ENCODE results near the gene CPA2.

Gene CPA2

DNA sequence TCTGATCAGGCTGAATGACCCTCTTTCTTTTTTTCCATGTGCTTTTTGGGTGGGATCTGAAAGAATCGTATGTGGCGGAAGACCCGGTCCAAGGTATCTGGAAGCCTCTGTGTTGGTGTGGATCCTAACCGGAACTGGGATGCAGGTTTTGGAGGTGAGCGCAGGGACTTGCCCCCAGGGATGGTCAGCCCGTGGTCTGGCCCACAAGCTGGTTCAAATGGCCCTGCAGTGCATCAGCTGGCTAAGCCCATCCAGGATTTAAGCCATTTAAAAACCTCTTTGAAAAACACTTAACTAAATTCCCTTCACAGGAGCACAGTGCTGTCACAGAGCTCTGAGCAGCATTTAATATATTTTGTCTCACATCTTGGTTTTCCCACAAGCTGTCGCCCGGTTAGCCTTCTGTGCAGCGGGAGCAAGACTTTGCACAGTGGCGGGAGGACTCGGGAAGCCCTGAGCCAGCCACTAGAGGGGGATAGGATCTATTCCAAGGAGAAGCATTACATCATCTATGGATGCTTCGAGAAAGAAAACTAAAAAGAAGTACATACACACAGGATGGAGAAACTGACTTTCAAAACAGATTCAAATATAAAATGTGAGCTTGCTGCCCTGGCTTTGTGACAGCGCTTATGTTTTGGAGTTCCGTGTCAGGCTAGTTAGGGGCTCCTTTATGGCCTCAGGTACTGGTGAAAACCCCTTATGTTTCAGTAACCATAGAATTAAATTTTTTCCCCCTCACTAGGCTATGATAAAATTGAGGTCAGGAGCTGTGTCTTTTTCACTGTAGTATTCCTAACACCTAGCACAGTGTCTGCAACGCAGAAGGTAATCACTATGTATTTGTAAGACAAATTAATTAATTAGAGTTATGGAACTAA, 11.3 kb downstream of the CPA2 start:
- TF ChIP-seq POLR2AphosphoS5 (IDR thresholded peaks at IDR 0.05; ENCODE audit: low read depth, low read length) (no peak), POU2F2 (IDR thresholded peaks at IDR 0.05; ENCODE audit: low read depth, low read length) (no peak), TAF1 (IDR thresholded peaks at IDR 0.05; ENCODE audit: low read depth, low read length) (no peak), SPI1 (IDR thresholded peaks at IDR 0.05; ENCODE audit: low read depth, low read length) (no peak), POLR2A (IDR thresholded peaks at IDR 0.05; ENCODE audit: low read depth, low read length) (no peak)
- no peak for DNase-seq (ENCODE audit: insufficient read length, low spot score)
- no peak for FAIRE-seq

DNA sequence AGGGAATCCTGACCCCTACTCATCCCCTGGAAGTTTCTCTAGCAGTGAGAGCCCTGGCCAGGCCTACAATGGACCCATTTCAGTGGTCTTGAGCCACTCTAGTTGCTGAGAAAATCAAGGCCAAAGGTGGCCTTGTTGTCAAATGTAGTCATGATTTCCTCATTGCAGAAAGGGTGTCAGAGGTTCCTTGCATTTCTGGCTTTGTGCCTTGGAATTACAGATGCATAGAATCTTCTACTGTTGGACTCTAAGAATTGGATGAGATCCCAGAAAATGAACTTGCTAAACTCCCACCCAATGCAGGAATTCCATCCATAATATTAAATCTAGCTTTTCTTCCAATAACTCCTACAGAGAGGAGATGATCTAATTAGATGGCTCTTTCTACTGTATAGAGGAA, 12.2 kb downstream of the CPA2 start:
- TF ChIP-seq POLR2AphosphoS5 (IDR thresholded peaks at IDR 0.05; ENCODE audit: low read depth, low read length) = no peak
- TF ChIP-seq POLR2A (IDR thresholded peaks at IDR 0.05; ENCODE audit: low read depth, low read length) = no peak
- no peak for TF ChIP-seq SPI1 (IDR thresholded peaks at IDR 0.05; ENCODE audit: low read depth, low read length)
- no peak for TF ChIP-seq TAF1 (IDR thresholded peaks at IDR 0.05; ENCODE audit: low read depth, low read length)
- TF ChIP-seq POU2F2 (IDR thresholded peaks at IDR 0.05; ENCODE audit: low read depth, low read length) = no peak
- TF ChIP-seq PAX5 (IDR thresholded peaks at IDR 0.05; ENCODE audit: insufficient read depth, low read length, severe bottlenecking) = no peak
- FAIRE-seq = no peak
- no peak for DNase-seq (ENCODE audit: insufficient read length, low spot score)

DNA sequence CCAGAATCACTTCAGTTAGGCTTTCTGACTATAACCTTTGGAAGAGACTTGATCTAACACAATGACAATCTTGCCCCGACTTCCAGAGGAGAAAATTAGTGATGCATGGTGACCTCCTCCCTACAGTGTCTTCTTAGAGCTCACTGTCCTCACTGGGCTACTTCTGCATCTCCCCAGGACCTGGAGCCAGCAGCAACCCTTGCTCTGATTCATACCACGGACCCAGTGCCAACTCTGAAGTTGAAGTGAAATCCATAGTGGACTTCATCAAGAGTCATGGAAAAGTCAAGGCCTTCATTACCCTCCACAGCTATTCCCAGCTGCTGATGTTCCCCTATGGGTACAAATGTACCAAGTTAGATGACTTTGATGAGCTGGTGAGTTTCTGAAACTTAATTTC, 12.6 kb downstream of the CPA2 start:
- no peak for DNase-seq (ENCODE audit: insufficient read length, low spot score)
- TF ChIP-seq PAX5 (IDR thresholded peaks at IDR 0.05; ENCODE audit: insufficient read depth, low read length, severe bottlenecking) = no peak
- TF ChIP-seq TAF1 (IDR thresholded peaks at IDR 0.05; ENCODE audit: low read depth, low read length) = no peak
- no peak for TF ChIP-seq POLR2A (IDR thresholded peaks at IDR 0.05; ENCODE audit: low read depth, low read length)
- TF ChIP-seq SPI1 (IDR thresholded peaks at IDR 0.05; ENCODE audit: low read depth, low read length) = no peak
- no peak for TF ChIP-seq POU2F2 (IDR thresholded peaks at IDR 0.05; ENCODE audit: low read depth, low read length)
- TF ChIP-seq POLR2AphosphoS5 (IDR thresholded peaks at IDR 0.05; ENCODE audit: low read depth, low read length) = no peak
- no peak for FAIRE-seq

DNA sequence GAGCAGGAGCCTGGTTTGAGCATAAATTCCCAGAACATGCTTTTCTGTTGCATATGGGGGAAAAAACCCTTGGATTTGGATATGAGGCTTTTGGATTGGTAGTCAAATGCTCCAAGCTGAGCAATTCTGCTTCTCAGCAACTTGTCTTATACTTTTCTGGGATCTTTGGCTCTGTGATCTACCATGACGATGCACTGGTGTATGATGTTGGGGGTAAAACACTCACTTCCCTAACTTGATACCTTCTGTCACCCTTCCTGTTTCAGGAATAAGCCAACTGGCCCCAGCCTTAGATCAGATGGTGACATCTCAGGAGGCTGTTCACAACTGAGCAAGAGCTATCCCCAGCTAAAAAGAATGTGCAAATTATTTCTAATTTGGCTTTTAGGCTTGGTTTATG, 13.2 kb downstream of the CPA2 start:
- DNase-seq (ENCODE audit: insufficient read length, low spot score) (no peak), FAIRE-seq (no peak)
- no peak for TF ChIP-seq POLR2AphosphoS5 (IDR thresholded peaks at IDR 0.05; ENCODE audit: low read depth, low read length)
- no peak for TF ChIP-seq POU2F2 (IDR thresholded peaks at IDR 0.05; ENCODE audit: low read depth, low read length)
- TF ChIP-seq POLR2A (IDR thresholded peaks at IDR 0.05; ENCODE audit: low read depth, low read length) = no peak

DNA sequence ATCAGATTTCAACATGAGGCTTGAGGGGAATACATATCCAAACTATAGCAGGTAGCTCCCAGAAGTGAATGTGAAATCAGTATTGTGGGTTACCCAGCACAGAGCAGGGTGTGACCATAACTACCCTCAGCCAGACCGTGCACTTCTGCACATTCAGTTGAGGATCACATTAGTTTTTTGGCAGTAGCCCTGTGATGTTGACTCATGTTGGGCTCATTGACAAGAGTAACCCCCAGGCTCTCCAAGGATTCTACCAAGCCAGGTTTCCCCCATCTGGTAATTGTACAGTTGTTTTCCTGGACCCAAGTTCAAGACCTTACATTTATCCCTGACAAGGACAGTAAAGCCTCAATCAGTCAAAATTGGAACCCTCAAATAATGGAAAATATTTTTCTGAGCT, 14.6 kb downstream of the CPA2 start:
- DNase-seq (ENCODE audit: insufficient read length, low spot score) = no peak
- TF ChIP-seq SPI1 (IDR thresholded peaks at IDR 0.05; ENCODE audit: low read depth, low read length) (no peak), POLR2AphosphoS5 (IDR thresholded peaks at IDR 0.05; ENCODE audit: low read depth, low read length) (no peak), POLR2A (IDR thresholded peaks at IDR 0.05; ENCODE audit: low read depth, low read length) (no peak), POU2F2 (IDR thresholded peaks at IDR 0.05; ENCODE audit: low read depth, low read length) (no peak)
- no peak for FAIRE-seq

DNA sequence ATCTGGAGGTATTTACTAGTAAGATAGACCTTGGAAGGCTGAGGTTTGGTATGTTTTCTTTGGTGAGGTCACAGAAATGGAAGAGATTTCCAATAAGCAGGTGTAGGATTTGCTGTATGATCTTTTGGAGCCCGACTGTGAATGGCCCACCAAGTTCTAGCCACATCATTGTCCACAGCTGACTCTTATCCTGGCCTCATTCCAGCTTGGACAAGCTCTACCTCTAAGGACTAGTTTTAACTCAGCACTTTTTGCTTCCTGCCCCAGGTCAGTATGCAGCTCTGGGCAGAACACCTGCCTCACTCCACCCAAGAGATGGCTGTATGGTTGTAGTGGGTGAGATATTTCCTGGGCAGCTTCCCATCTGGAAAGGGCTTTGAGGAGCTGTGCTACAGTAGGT, 20.2 kb downstream of the CPA2 start:
- no peak for TF ChIP-seq POU2F2 (IDR thresholded peaks at IDR 0.05; ENCODE audit: low read depth, low read length)
- no peak for TF ChIP-seq PAX5 (IDR thresholded peaks at IDR 0.05; ENCODE audit: insufficient read depth, low read length, severe bottlenecking)
- no peak for TF ChIP-seq POLR2A (IDR thresholded peaks at IDR 0.05; ENCODE audit: low read depth, low read length)
- TF ChIP-seq POLR2AphosphoS5 (IDR thresholded peaks at IDR 0.05; ENCODE audit: low read depth, low read length) = no peak
- no peak for TF ChIP-seq TAF1 (IDR thresholded peaks at IDR 0.05; ENCODE audit: low read depth, low read length)
- no peak for TF ChIP-seq SPI1 (IDR thresholded peaks at IDR 0.05; ENCODE audit: low read depth, low read length)
- no peak for DNase-seq (ENCODE audit: insufficient read length, low spot score)
- FAIRE-seq = no peak

DNA sequence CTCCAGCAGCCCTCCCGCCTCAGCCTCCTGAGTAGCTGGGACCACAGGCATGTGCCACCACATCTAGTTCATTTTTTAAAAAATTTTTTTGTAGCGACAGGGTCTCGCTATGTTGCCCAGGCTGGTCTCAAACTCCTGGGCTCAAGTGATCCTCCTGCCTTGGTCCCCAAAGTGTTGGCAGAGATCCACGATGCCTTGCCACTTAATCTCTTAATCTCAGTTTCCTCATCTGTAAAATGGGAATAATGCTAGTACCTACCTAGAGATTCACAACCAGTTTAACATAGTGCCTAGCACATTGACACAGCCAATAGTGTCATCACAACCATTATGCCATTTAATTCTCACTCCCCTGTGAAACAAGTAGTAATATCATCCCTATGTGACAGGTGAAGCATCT, 21.5 kb downstream of the CPA2 start:
- FAIRE-seq = no peak
- TF ChIP-seq POLR2AphosphoS5 (IDR thresholded peaks at IDR 0.05; ENCODE audit: low read depth, low read length) (no peak), SPI1 (IDR thresholded peaks at IDR 0.05; ENCODE audit: low read depth, low read length) (no peak), POLR2A (IDR thresholded peaks at IDR 0.05; ENCODE audit: low read depth, low read length) (no peak), PAX5 (IDR thresholded peaks at IDR 0.05; ENCODE audit: insufficient read depth, low read length, severe bottlenecking) (no peak), TAF1 (IDR thresholded peaks at IDR 0.05; ENCODE audit: low read depth, low read length) (no peak)
- DNase-seq (ENCODE audit: insufficient read length, low spot score) = no peak

DNA sequence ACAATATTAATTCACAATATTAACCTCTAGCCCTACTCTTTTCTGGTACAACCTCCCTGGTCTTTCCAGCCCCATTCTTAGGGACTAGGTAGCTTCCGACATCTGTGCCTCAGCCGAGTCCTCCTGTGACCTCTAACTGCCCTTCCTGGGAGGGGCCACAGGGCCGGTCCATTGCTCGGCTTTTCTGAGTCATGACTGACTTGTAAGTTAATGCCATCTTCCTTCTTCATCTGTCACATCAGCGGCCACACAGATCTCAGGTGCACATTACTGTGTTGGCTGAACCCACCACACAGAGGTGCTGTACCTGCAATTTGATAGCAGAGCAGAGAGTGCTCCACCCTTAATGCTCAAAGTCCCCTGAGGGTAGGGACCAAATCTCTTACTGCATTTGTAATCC, 22.2 kb downstream of the CPA2 start:
- TF ChIP-seq POU2F2 (IDR thresholded peaks at IDR 0.05; ENCODE audit: low read depth, low read length) (no peak), POLR2AphosphoS5 (IDR thresholded peaks at IDR 0.05; ENCODE audit: low read depth, low read length) (no peak), TAF1 (IDR thresholded peaks at IDR 0.05; ENCODE audit: low read depth, low read length) (no peak), POLR2A (IDR thresholded peaks at IDR 0.05; ENCODE audit: low read depth, low read length) (no peak), PAX5 (IDR thresholded peaks at IDR 0.05; ENCODE audit: insufficient read depth, low read length, severe bottlenecking) (no peak), SPI1 (IDR thresholded peaks at IDR 0.05; ENCODE audit: low read depth, low read length) (no peak)
- DNase-seq (ENCODE audit: insufficient read length, low spot score) (no peak), FAIRE-seq (no peak)

DNA sequence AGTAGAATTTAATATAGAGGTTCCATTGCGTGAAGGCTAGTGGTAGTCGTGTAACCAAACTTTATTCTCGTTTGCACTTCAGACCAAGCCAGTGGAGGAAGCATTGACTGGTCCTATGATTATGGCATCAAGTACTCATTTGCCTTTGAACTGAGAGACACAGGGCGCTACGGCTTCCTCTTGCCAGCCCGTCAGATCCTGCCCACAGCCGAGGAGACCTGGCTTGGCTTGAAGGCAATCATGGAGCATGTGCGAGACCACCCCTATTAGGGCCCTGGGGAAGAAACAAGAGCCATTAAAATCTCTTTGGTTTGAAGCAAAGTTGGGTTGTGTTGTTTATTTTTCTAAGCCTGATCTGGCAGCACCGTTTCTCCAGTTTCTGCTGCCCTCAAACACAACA, 22.8 kb downstream of the CPA2 start:
- no peak for DNase-seq (ENCODE audit: insufficient read length, low spot score)
- no peak for TF ChIP-seq POU2F2 (IDR thresholded peaks at IDR 0.05; ENCODE audit: low read depth, low read length)
- no peak for FAIRE-seq

DNA sequence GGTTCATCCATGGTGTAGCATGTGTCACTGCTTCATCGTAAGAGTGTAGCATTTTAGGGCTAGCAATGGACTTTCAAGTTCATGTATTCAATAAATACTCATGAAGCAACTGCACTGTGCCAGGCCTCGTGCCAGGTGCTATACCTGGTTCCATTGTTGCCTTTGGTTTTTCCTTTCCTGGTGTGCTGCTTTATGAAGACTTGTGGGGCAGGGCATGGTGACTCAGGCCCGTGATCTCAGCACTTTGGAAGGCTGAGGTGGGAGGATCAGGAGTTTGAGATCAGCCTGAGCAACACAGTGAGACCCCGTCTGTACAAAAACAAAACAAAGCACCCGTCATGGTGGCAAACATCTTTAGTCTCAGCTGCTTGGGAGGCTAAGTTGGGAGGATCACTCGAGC, 24.1 kb downstream of the CPA2 start:
- FAIRE-seq = no peak

More for the DNA sequence above, 24.1 kb downstream of the CPA2 start:
- TF ChIP-seq SPI1 (IDR thresholded peaks at IDR 0.05; ENCODE audit: low read depth, low read length) (no peak), POU2F2 (IDR thresholded peaks at IDR 0.05; ENCODE audit: low read depth, low read length) (no peak), TAF1 (IDR thresholded peaks at IDR 0.05; ENCODE audit: low read depth, low read length) (no peak), POLR2A (IDR thresholded peaks at IDR 0.05; ENCODE audit: low read depth, low read length) (no peak), POLR2AphosphoS5 (IDR thresholded peaks at IDR 0.05; ENCODE audit: low read depth, low read length) (no peak), PAX5 (IDR thresholded peaks at IDR 0.05; ENCODE audit: insufficient read depth, low read length, severe bottlenecking) (no peak)
- no peak for DNase-seq (ENCODE audit: insufficient read length, low spot score)
